H9 (cell line): ENCODE data around the gene HSPG2. TPM values are rescaled to one million over a fixed set of nuclear protein-coding genes. Genes with fewer than 3 reads are reported as not detected.

Experiments
- DNase-seq: peaks from one replicate; pipeline ENCODE4 v3.0.0-alpha.2; 2017
- H2AFZ ChIP-seq: one replicate; pipeline ENCODE4 v1.6.1; 2013; ENCODE audit warnings: mild to moderate bottlenecking, low read length, control low read depth, moderate library complexity
- H2AK5ac ChIP-seq: 2 replicates; pipeline ENCODE4 v1.6.1; 2013; ENCODE audit warnings: low read length, control low read depth, mixed read lengths; ENCODE audit not compliant: insufficient read length
- H2BK120ac ChIP-seq: one replicate; pipeline ENCODE4 v1.6.1; 2013; ENCODE audit warnings: low read depth, mild to moderate bottlenecking, low read length, control low read depth, inconsistent platforms; ENCODE audit not compliant: poor library complexity, severe bottlenecking
- H2BK12ac ChIP-seq: 2 replicates; pipeline ENCODE4 v1.6.1; 2013; ENCODE audit warnings: low read length, control low read depth, mixed read lengths, low read depth; ENCODE audit not compliant: insufficient read length
- H2BK15ac ChIP-seq: 2 replicates; pipeline ENCODE4 v1.6.1; 2013; ENCODE audit warnings: low read depth, low read length, control low read depth
- H2BK20ac ChIP-seq: one replicate; pipeline ENCODE4 v1.6.1; 2013; ENCODE audit warnings: low read depth, mild to moderate bottlenecking, low read length, control low read depth, inconsistent platforms; ENCODE audit not compliant: poor library complexity, severe bottlenecking
- H2BK5ac ChIP-seq: 2 replicates; pipeline ENCODE4 v1.6.1; 2013; ENCODE audit warnings: low read length, control low read depth, mixed read lengths; ENCODE audit not compliant: insufficient read length
- H3K14ac ChIP-seq: 2 replicates; pipeline ENCODE4 v1.6.1; 2013; ENCODE audit warnings: low read length, control low read depth; ENCODE audit not compliant: insufficient read depth
- H3K18ac ChIP-seq: 2 replicates; pipeline ENCODE4 v1.6.1; 2013; ENCODE audit warnings: low read depth, mild to moderate bottlenecking, mixed read lengths, low read length, control low read depth; ENCODE audit not compliant: insufficient read length
- H3K23ac ChIP-seq: 2 replicates; pipeline ENCODE4 v1.6.1; 2013; ENCODE audit warnings: low read length, control low read depth, mixed read lengths, low read depth; ENCODE audit not compliant: insufficient read length
- H3K23me2 ChIP-seq: 2 replicates; pipeline ENCODE4 v1.6.1; 2013; ENCODE audit warnings: low read depth, mild to moderate bottlenecking, mixed read lengths, low read length, control low read depth; ENCODE audit not compliant: insufficient read length, poor library complexity, severe bottlenecking
- H3K27ac ChIP-seq: 2 replicates; pipeline ENCODE4 v1.5.1; 2013; ENCODE audit warnings: low read length, control low read depth, mixed read lengths, low read depth; ENCODE audit not compliant: insufficient read length
- H3K27me3 ChIP-seq: 2 replicates; pipeline ENCODE4 v1.6.1; 2013; ENCODE audit warnings: low read length, control low read depth, inconsistent platforms; ENCODE audit not compliant: insufficient read depth
- H3K4ac ChIP-seq: 2 replicates; pipeline ENCODE4 v1.6.1; 2013; ENCODE audit warnings: low read depth, mild to moderate bottlenecking, control low read depth, inconsistent platforms, low read length, moderate library complexity
- H3K4me1 ChIP-seq: 2 replicates; pipeline ENCODE4 v1.6.1; 2013; ENCODE audit warnings: low read length, control low read depth, inconsistent platforms; ENCODE audit not compliant: insufficient read depth
- H3K4me2 ChIP-seq: 2 replicates; pipeline ENCODE4 v1.6.1; 2013; ENCODE audit warnings: low read length, control low read depth, mixed read lengths; ENCODE audit not compliant: insufficient read length, insufficient read depth
- H3K56ac ChIP-seq: 2 replicates; pipeline ENCODE4 v1.6.1; 2013; ENCODE audit warnings: low read depth, mild to moderate bottlenecking, mixed read lengths, low read length, control low read depth; ENCODE audit not compliant: insufficient read length
- H3K79me1 ChIP-seq: 2 replicates; pipeline ENCODE4 v1.6.1; 2013; ENCODE audit warnings: low read depth, mild to moderate bottlenecking, moderate library complexity, low read length, control low read depth, inconsistent platforms; ENCODE audit not compliant: insufficient read depth, poor library complexity, severe bottlenecking
- H3K79me2 ChIP-seq: 2 replicates; pipeline ENCODE4 v1.6.1; 2013; ENCODE audit warnings: low read length, control low read depth, inconsistent platforms; ENCODE audit not compliant: insufficient read depth
- H3K9ac ChIP-seq: 2 replicates; pipeline ENCODE4 v1.6.1; 2013; ENCODE audit warnings: low read length, control low read depth, mixed read lengths; ENCODE audit not compliant: insufficient read length; ENCODE audit errors: extremely low read depth
- H3K9me3 ChIP-seq: one replicate; pipeline ENCODE4 v1.6.1; 2013; ENCODE audit warnings: low read depth, low read length, inconsistent platforms; ENCODE audit not compliant: control insufficient read depth
- H3T11ph ChIP-seq: one replicate; pipeline ENCODE4 v1.6.1; 2013; ENCODE audit warnings: mild to moderate bottlenecking, low read length, control low read depth, inconsistent platforms
- H4K20me1 ChIP-seq: one replicate; pipeline ENCODE4 v1.6.1; 2013; ENCODE audit not compliant: control insufficient read depth, insufficient read length, insufficient read depth
- H4K5ac ChIP-seq: 2 replicates; pipeline ENCODE4 v1.6.1; 2013; ENCODE audit warnings: low read depth, mild to moderate bottlenecking, mixed read lengths, low read length, control low read depth; ENCODE audit not compliant: insufficient read length
- H4K8ac ChIP-seq: replicated peaks from 2 replicates; pipeline ENCODE4 v1.6.1; 2013; ENCODE audit warnings: low read length, control low read depth, mixed read lengths, low read depth; ENCODE audit not compliant: insufficient read length
- H4K91ac ChIP-seq: 2 replicates; pipeline ENCODE4 v1.6.1; 2013; ENCODE audit warnings: low read depth, mild to moderate bottlenecking, moderate library complexity, mixed read lengths, low read length, control low read depth; ENCODE audit not compliant: insufficient read length
- H3K27ac Mint-ChIP-seq, 3 experiments: 2 replicates in 2 of 3; 3 replicates in 1 of 3; pipeline ENCODE4 v1.8.0; 2020 to 2021; ENCODE audit warnings: mixed read lengths in 3 of 3, mild to moderate bottlenecking in 1 of 3, moderate library complexity in 1 of 3
- H3K27me3 Mint-ChIP-seq: 2 replicates; pipeline ENCODE4 v1.8.0; 2021; ENCODE audit warnings: low read depth, mild to moderate bottlenecking, moderate library complexity, mixed read lengths
- H3K36me3 Mint-ChIP-seq, 3 experiments: 2 replicates in 2 of 3; 3 replicates in 1 of 3; pipeline ENCODE4 v1.8.0; 2020 to 2021; ENCODE audit warnings: low read depth in 3 of 3, mixed read lengths in 3 of 3; ENCODE audit not compliant: insufficient read depth in 1 of 3
- H3K4me1 Mint-ChIP-seq, 2 experiments: 2 replicates each; pipeline ENCODE4 v1.8.0; 2020; ENCODE audit warnings: mixed read lengths in 2 of 2
- H3K4me3 Mint-ChIP-seq, 2 experiments: 2 replicates in 1 of 2; 3 replicates in 1 of 2; pipeline ENCODE4 v1.8.0; 2020 to 2021; ENCODE audit warnings: mild to moderate bottlenecking in 2 of 2, mixed read lengths in 2 of 2, moderate library complexity in 1 of 2
- H3K9me3 Mint-ChIP-seq, 2 experiments: 2 replicates in 1 of 2; 3 replicates in 1 of 2; pipeline ENCODE4 v1.8.0; 2020; ENCODE audit warnings: mild to moderate bottlenecking in 2 of 2, mixed read lengths in 2 of 2, moderate library complexity in 1 of 2
- WGBS: extraction: QIAGEN DNeasy Blood & Tissue Kit; methylation state at CpG from one replicate; pipeline ENCODE4 v1.1.7; 2013; ENCODE audit warnings: missing lambda C conversion rate, low lambda C conversion rate, mixed read lengths; ENCODE audit not compliant: insufficient read length; ENCODE audit errors: extremely low coverage; 5-methylcytosine and 5-hydroxymethylcytosine counted together
- total RNA-seq: library from RNA; stranded (reverse); gene quantifications from 2 replicates; pipeline ENCODE4 v1.2.1, GENCODE V29; 2021
- TF ChIP-seq, protein P1 (sequence below): fragments of 200-600 bp; sonication (generic); conservative IDR thresholded peaks from 3 replicates; pipeline ENCODE4 v1.8.0; 2021; ENCODE audit warnings: antibody characterized with exemption, mild to moderate bottlenecking

The HSPG2 gene
- total RNA-seq, 1 experiment from 2014 or later = 90.0 TPM

- H2BK12ac ChIP-seq = no peak overlapping the region
- Mint-ChIP-seq H3K9me3 (no peaks in the 10 kb centered on the region), H3K4me3 (no peak overlapping the region)
Observed at GRCh38 chr1:21868941-21869454, 68.1 kb downstream of the HSPG2 start.

More at GRCh38 chr1:21868941-21869454, 68.1 kb downstream of the HSPG2 start:
- H3K4me1 Mint-ChIP-seq = peaks cover 17 to 30% of the 10 kb centered on the region in 2 experiments
- no peak overlapping the region for H2BK20ac ChIP-seq
- H3K79me2 ChIP-seq = no peaks in the 10 kb centered on the region
- TF ChIP-seq, protein P1, sequence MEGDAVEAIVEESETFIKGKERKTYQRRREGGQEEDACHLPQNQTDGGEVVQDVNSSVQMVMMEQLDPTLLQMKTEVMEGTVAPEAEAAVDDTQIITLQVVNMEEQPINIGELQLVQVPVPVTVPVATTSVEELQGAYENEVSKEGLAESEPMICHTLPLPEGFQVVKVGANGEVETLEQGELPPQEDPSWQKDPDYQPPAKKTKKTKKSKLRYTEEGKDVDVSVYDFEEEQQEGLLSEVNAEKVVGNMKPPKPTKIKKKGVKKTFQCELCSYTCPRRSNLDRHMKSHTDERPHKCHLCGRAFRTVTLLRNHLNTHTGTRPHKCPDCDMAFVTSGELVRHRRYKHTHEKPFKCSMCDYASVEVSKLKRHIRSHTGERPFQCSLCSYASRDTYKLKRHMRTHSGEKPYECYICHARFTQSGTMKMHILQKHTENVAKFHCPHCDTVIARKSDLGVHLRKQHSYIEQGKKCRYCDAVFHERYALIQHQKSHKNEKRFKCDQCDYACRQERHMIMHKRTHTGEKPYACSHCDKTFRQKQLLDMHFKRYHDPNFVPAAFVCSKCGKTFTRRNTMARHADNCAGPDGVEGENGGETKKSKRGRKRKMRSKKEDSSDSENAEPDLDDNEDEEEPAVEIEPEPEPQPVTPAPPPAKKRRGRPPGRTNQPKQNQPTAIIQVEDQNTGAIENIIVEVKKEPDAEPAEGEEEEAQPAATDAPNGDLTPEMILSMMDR = no peak
- no peak overlapping the region for H3K27ac ChIP-seq
- peaks cover 2% of the 10 kb centered on the region for H4K20me1 ChIP-seq
- no peak overlapping the region for H3K56ac ChIP-seq
- H2AK5ac ChIP-seq = no peak overlapping the region
- no peak overlapping the region for H3K14ac ChIP-seq
- H2BK15ac ChIP-seq = no peak overlapping the region
- no peak overlapping the region for H3K4ac ChIP-seq
- no peak overlapping the region for H2BK5ac ChIP-seq
- H3K4me1 ChIP-seq = peaks cover 7% of the 10 kb centered on the region; the same call in 1 of the 2 replicates
- H3K27me3 ChIP-seq = no peaks in the 10 kb centered on the region
- H3K18ac ChIP-seq = no peak overlapping the region
- peaks cover 23 to 55% (median 39%) of the 10 kb centered on the region in 3 experiments for H3K36me3 Mint-ChIP-seq
- H3K23me2 ChIP-seq = no peaks in the 10 kb centered on the region
- no peak overlapping the region for H4K8ac ChIP-seq
- no CpG with 5 or more reads among the region's 12 CpGs for WGBS
- no peak overlapping the region for H4K5ac ChIP-seq
- no peak overlapping the region for H3K23ac ChIP-seq
- H4K91ac ChIP-seq = no peak overlapping the region
- H3K9ac ChIP-seq = no peak overlapping the region
- no peak overlapping the region for H2AFZ ChIP-seq
- H3T11ph ChIP-seq = no peak overlapping the region
- no peaks in the 10 kb centered on the region for H3K27me3 Mint-ChIP-seq
- DNase-seq = no peak
- no peaks in the 10 kb centered on the region for H3K79me1 ChIP-seq
- no peak overlapping the region for H3K4me2 ChIP-seq
- H3K27ac Mint-ChIP-seq = peak overlapping the region in 2 of 3 experiments; percentile 65 to 73; a peak in 3 of 7 replicates
- H3K9me3 ChIP-seq = no peaks in the 10 kb centered on the region
- no peak overlapping the region for H2BK120ac ChIP-seq
